Sciatic nerve (tissue), 2 donors: ENCODE measurements around the gene MAMDC4. TPM values are rescaled to one million over a fixed set of nuclear protein-coding genes. Genes with fewer than 3 reads are reported as not detected.
A peak's percentile ranks its signal among the peaks of the same experiment; 100 is the strongest.
"Not testable (repeated sequence)": the region's sequence is repeated elsewhere in the genome, so short reads cannot be mapped to it uniquely, and the experiment has no call there.

ENCODE experiments used
- ATAC-seq: fragments of 200-7000 bp; cut with Tn5 transposase; one replicate; pipeline ENCODE4 v1.9.1; 2020; ENCODE audit warnings: mild to moderate bottlenecking, moderate library complexity
- DNase-seq: peaks from one replicate; pipeline ENCODE4 v3.0.0-alpha.2; 2020; ENCODE audit warnings: low spot score
- intact Hi-C: fragments of 100-400 bp; cut with DNase I; formaldehyde crosslinking; loops from one replicate; pipeline ENCODE4 v1.14.2; 2022
- total RNA-seq: library from RNA; stranded (reverse); fragmentation: NEBNext Ultra II Directional; extraction: Animal tissue kit (Norgen Biotek cat#: 25700); gene quantifications from one replicate; pipeline ENCODE4 v1.2.1, GENCODE V29; 2021
- donor health status: DM: no; HTN: no; CAD: no.
- donor health status: DM: no; HTN: no; CAD: no.

The MAMDC4 gene
- total RNA-seq, 1 donor from 2014 or later: 3.0 TPM

DNA sequence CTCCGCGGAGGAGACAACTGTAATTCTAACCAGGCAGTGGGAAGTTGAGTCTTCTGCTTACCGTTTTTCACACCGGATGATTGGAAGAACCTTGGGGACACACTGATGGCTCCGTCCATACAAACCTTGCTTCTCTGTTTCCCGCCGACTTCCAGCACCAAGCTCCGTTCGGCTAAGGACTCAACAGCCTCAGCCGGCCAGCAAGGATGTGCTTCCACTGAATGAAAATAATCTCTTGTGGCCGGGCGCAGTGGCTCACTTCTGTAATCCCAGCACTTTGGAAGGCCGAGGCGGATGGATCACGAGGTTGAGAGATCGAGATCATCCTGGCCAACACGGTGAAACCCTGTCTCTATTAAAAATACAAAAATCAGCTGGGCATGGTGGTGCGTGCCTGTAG is 15.8 kb downstream of the MAMDC4 start:
- ATAC-seq (no peak), DNase-seq (no peak)
- intact Hi-C loops: no loop called here

DNA sequence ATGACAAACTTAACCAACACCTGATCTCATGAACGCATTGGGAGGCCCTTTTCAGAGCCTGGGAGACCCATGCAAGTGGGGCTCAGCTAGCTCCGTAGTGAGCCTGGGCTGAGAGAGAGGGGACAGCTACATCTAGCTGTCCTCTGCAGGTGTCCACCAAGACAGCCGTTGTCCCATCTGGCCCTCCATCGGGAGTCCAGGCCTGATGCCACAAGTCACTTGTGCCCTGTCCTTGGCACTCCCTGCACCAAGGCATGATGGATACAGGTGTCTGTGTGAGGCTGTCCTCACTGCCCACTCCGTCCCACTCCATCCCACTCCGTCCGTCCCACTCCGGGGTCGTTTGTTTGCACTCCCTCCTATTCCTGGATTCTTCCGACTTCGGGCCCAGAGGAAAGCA is 16.5 kb downstream of the MAMDC4 start:
- intact Hi-C loops: no loop called here
- ATAC-seq: no peak
- DNase-seq: no peak

DNA sequence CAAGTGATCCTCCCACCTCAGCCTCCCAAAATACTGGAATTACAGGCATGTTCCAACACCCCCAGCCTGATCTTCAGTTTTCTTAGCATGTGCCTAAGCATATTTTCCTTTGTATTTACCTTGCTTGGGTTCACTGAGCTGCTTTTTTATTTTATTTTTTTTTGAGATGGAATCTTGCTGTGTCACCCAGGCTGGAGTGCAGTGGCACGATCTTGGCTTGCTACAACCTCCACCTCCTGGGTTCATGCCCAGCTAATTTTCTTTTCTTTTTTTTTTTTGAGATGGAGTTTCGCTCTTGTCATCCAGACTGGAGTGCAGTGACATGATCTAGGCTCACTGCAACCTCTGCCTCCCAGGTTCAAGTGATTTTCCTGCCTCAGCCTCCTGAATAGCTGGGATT is 17.5 kb downstream of the MAMDC4 start:
- DNase-seq, intact Hi-C loops, ATAC-seq: not testable (repeated sequence)

DNA sequence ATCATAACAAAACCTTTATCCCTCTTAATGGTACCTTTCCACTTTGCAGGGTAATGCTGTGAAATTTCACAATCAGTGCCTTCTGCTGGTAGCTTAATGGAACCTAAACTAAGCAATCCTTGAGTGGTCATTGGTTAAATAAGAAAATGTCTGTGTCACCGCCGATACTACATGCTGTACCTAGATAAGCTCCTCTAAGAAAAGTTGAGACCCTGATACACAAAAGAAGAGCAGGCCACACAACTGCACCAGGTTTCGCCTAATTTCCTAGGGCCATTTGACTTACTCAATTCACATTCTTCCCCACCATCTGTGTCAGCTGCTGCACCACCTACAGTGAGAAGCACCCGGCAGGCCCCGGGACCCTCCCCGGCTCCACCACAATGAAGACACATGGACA is 23.0 kb downstream of the MAMDC4 start:
- intact Hi-C loops: no loop called here
- ATAC-seq: no peak
- DNase-seq: no peak

DNA sequence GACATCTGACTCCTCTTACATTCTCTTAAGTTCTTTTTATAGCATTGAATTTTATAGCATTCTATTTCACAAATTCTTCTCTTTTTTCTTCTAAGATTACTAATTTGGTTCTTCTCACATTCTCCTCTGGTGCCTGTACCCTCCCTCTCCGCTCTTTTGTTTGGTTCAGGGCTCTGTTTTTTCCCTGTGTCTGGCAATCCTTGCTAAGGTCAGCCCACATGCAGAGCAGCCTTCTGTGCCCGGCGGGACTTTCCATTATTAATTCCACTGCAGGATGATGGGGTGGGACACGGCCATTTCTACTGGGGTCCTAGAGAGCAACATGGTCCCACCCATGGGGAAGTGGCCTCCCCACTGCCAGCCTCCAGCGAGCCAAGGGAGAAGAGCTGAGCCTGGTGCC is 24.3 kb downstream of the MAMDC4 start:
- intact Hi-C loops: no loop called here
- ATAC-seq (no peak), DNase-seq (no peak)

DNA sequence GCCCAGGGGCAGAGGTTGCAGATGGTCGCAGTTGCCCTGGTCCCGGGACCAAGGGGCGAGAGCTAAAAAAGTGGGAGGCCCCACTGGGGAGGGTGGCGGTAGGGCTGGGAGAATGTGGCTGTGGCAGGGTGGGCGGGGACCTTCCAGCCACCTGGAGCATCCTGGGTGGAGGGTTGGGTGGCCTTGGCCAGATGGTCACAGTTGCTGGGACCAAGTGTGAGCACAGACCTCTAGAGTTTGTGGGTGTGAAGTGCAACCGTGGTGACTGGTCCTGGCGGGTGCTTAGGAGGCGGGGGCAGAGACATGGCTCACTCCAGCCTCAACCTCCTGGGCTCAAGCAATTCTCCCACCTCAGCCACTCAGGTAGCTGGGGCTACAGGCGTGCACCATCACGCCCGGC is 28.5 kb downstream of the MAMDC4 start:
- intact Hi-C loops: no loop called here
- ATAC-seq (no peak), DNase-seq (no peak)

DNA sequence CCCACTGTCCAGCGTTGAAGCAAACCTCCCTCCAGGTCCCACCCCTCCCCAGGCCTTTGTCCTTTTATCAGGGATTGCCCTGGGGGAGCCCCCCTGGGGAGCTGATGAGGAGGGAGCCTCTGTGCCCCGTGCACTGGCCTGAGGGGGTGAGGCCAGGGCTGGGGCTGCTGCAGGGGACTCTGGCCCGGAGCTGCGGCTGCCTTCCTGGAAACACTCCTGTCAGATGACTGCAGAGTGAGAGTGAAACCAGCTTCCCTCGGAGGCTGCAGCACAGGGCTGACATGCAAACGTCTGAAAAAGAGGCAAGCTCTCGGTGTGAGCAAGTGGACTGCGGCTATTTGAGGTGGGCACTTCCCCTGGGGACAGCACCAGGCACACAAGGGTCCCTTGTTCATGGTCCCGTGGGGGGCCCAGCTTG is 29.6 kb downstream of the MAMDC4 start:
- DNase-seq: no peak
- ATAC-seq: no peak
- intact Hi-C loops: no loop called here

DNA sequence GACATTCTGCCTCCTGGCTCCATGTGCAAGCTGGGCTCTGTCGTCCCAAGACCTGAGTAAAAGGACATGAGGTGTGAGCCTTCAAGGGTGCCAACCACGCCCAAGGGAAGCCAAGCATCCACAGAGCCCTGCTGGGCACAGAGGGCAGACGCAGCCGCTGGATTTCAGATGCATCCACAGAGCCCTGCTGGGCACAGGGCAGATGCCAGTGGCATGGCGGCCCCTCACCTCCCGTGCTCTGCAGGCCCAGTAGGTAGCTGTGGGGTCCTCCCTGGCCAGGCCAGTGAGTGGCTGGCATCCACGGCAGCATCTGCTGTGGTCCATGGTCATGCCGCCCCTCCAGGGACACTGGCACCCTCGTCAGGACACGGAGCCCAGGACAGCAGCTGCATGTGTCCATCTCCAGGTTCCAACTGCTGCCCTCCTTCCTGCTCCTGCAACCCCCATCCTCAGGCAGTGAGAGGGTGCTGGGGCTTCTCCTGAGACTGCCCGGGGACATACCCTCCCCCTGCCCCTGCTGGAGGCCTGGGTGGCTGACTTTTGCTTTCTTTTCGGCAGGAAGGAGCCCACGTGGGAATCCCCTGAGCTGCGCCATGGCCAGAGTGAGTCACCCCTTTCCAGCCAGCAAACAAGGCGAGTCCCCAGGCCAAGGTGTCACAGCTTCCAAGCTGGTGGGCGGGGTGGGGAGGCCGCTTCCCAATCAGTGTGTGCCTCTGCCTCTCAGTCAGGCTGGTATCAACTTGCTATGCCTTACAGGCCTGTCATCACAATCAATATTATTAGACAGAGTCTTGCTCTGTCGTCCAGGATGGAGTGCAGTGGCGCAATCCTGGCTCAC is 30.2 kb downstream of the MAMDC4 start:
- intact Hi-C loops: no loop called here
- DNase-seq: no peak
- no peak for ATAC-seq

DNA sequence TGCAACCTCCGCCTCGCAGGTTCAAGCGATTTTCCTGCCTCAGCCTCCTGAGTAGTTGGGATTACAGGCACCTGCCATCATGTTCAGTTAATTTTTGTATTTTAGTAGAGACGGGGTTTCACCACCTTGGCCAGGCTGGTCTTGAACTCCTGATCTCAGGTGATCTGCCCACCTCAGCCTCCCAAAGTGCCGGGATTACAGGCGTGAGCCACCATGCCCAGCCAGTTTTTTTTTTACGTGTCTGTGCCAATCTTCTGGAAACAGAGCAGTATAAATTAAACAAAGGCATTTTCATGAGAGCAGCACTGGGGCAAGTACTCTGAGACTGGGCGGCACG is 30.8 kb downstream of the MAMDC4 start:
- ATAC-seq, DNase-seq, intact Hi-C loops: not testable (repeated sequence)

DNA sequence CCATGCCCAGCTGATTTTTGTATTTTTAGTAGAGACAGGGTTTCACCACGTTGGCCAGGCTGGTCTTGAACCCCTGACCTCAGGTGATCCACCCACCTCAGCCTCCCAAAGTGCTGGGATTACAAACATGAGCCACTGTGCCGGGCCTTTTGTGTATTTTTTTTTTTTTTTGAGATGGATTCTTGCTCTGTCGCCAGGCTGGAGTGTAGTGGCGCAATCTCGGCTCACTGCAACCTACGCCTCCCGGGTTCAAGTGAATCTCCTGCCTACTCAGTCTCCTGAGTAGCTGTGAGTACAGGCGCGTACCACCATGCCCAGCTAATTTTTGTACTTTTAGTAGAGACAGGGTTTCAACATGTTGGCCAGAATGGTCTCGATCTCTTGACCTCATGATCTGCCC is 31.5 kb downstream of the MAMDC4 start:
- DNase-seq, intact Hi-C loops, ATAC-seq: not testable (repeated sequence)

DNA sequence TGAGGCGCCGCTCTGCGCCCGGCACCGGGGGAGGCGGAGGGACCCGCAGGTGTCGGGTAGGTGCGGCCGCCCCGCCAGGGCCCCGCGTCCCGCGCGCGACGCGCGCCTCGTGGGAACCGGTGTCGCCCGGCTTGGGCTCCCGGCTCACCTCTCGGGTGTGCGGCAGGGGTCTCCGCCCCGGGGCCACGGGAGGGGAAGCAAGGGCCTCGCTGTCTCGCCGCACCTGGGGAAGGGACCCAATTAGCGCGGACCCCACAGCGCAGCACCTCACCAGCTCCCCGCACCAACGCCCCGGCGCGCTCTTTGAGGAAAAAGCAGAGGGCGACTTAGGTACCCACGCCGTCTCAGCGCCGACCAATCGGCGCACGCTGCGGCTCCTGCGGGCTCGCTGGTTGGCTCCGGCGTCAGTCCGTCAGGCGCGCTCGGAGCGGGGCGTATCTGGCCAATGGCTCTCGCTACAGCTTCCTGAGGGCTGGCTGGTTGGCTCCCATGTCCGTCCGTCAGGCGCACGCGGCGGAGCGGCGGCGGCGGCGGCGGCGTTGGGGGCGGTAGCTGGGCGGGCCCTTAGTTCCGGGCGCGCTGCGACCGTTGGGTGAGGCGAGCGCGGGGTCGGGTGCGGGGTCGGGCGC is 33.9 kb downstream of the MAMDC4 start, which contains the start of gene TRAF2:
TSS of gene TRAF2 (plus strand) at position 567 of the 629 bp plus-strand sequence. CDS start 12,225 bp downstream, outside the sequence.
- ATAC-seq (peak; percentile 100), DNase-seq (peak; percentile 99)
- intact Hi-C loops: no loop called here

DNA sequence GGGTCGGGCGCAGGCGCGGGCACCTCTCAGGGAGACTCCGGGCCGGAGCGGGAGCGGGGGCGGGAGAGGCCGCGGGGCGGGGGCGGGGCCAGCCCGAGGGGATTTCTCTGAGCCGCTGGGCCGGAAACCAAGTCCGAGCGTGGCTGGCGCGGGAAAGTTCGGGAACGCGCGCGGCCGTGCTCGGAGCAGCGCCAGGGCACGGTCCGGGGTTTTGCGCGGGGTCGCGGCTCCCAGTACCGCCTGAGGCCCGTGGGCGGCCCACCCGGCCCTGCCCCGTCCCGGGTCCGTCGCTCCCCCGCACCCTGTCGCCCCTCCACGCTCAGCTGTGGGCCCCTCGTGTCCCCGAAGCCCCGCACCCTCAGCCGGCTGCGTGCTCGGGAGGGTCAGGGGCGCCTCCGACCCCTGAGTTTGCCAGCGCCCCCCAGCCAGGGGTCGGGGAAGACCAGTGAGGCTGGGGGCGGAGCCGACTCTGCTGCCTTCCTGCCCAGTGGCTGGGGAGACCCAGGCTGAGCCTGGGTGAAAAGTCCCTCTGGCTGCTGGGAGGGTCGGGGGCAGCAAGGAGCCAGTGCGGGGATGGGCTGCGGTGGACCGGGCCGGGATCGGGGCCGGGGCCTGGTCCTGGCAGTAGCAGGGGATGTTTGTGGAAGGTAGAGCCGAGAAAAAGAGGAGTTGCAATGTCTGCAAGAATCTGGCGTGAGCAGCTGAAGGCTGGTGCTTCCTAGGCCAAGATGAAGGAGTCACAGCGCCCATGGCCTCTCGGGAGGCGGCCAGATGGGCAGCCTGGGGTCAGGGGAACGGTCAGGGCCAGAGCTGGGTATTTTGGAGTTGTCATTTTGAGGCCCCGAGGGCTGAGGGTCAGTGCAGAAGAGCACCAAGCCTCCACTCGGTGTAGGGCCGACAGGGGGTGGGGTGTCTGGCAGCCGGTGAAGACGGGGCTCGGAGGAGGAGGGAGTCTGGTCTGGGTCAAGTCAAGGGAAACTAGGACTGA is 34.8 kb downstream of the MAMDC4 start:
- peak; percentile 2 for ATAC-seq

DNA sequence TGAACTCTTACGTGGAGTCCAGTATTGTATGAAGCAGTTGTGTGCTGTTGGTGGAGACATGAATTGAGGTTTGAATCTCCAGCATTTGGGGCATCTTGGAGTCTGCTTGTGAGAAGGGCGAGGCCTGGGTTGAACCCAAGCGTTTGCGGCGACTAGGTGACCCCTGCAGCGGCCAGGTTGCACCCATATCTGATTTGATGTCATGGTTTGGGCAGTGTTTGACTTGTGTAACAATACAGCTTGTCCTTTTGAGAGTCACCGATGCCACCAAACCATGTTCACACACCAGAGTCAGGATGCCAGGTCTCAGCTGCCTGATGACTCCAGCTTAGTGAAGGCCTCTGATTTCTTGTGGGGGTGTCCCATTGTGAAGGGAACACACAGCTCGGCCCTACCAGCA is 36.3 kb downstream of the MAMDC4 start:
- no peak for ATAC-seq
- intact Hi-C loops: no loop called here
- no peak for DNase-seq

More for the DNA sequence above, 34.8 kb downstream of the MAMDC4 start:
- intact Hi-C loops: no loop called here
- no peak for DNase-seq

DNA sequence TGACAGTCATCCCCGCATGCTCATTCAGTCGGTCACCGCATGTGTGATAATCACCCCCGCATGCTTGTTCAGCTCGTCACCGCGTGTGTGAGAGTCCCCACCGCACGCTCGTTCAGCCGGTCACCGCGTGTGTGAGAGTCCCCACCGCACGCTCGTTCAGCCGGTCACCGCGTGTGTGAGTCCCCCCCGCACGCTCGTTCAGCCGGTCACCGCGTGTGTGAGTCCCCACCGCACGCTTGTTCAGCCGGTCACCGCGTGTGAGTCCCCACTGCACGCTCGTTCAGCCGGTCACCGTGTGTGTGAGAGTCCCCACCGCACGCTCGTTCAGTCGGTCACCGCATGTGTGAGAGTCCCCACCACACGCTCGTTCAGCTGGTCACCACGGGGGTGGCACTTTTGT is 37.7 kb downstream of the MAMDC4 start:
- DNase-seq (no peak), ATAC-seq (no peak)
- intact Hi-C loops: no loop called here

DNA sequence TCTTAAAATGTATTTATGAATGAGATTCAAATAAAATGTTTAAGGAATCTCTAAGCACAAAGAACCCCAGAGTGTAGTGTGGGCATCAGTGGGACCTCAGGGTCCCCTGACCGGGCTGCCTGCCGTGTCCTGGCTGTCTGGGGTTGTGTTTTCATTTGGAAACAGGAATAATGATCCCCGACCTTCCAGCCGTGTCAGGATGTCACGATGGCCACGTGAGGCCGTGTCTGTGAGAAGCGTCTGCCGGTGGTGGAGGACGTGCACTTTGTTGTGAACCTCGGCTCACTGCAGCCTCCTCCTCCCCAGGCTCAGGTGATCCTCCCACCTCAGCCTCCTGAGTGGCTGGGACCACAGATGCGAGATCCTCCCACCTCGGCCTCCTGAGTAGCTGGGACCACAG is 38.5 kb downstream of the MAMDC4 start:
- DNase-seq (no peak), ATAC-seq (no peak)
- intact Hi-C loops: no loop called here

DNA sequence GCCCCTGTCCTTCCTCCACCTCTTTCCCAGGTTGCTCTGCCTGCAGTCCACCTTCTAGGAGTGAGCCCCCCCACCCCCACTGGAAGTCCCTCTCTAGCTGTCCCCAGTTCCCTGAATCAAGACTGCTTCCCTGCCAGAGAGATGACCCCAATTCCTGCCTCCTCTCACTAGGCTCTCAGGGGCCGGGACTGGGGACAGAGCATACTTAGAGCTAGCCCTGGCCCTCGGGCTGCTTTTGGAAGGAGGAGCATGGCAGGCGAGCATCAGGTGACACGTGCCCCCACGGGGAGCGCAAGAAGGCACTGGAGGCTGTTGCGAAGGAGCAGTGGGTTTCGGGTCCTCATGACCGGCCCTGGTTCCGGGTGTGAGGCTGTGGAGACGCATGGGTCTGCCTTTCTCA is 43.9 kb downstream of the MAMDC4 start:
- ATAC-seq: no peak
- intact Hi-C loops: no loop called here
- no peak for DNase-seq

DNA sequence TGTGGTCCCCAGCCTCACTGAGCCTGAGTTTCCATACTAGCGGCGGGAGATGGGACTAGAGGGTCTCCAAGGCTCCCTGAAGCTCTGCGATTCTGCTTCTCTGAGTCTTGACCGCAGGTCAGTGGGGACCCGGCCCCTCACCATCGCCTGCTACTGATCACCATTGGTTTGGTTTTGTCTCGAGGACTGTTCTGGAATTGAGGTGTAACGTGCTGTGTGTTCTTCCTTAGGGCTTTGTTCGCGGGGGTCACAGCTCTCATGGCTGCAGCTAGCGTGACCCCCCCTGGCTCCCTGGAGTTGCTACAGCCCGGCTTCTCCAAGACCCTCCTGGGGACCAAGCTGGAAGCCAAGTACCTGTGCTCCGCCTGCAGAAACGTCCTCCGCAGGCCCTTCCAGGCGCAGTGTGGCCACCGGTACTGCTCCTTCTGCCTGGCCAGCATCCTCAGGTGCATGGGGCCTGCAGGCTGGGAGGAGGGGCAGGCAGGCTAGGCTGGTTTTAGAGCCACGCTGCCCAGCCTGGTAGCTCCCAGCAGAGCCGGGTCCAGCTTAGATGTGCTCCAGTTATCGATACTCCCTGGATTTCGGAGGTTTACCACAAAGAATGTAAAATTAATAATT is 46.4 kb downstream of the MAMDC4 start:
- ATAC-seq (no peak), DNase-seq (no peak)
- intact Hi-C loops: no loop called here

DNA sequence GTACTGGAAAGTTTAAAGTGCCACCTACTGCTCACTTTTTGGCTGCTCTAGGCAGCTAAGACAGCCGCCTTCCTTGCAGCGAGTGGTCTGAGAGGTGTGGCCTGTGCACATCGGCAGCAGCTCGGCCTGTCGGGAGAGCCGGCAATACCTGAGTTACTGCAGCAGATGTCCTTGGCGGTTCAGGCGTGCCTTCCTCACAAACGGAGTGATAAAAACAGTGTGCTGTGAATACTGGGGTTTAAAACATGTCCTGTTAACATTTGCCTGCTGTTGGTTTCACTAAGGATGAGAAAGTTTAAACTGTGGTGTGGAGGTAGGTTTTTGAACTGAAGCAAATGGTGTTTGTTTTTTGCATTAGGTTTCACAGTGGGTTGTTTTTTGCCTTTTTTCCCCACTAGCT is 47.0 kb downstream of the MAMDC4 start:
- no peak for DNase-seq
- intact Hi-C loops: no loop called here
- no peak for ATAC-seq

DNA sequence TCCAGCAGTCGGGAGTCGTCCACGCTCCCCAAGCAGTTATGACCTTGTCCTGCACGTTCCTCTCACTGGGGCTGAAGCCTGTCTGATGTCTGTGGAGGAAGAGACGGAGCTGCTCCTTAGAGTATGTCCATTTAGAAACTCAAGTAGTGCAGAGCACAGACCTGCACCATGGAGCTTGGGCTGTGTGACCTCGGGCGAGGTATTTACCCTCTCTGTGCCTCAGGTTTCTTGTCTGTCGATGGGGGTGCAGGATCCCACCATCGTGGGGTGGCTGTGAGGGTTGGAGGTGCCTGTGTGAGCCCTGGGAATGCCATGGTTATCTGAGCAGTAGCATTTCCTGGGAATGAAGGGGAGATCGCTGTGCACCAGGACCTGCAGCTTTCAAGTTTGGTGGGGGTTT is 48.4 kb downstream of the MAMDC4 start:
- ATAC-seq: no peak
- no peak for DNase-seq
- intact Hi-C loops: no loop called here
